Middle frontal gyrus (tissue), 1 donor: ENCODE results near the gene RPP25.
"Not testable (repeated sequence)": the region's sequence is repeated elsewhere in the genome, so short reads cannot be mapped to it uniquely, and the experiment has no call there.

Experiments used
- DNase-seq: peaks from one replicate; pipeline ENCODE4 v3.0.0-alpha.2; 2015; ENCODE audit warnings: low spot score; ENCODE audit errors: extremely low spot score

RPP25 gene

GRCh38 chr15:74920456-74920855, 36.1 kb downstream of the RPP25 start:
- DNase-seq = no peak

- DNase-seq = no peak
Measured at GRCh38 chr15:74917676-74918075, 38.9 kb downstream of the RPP25 start.

- DNase-seq = not testable (repeated sequence)
Measured at GRCh38 chr15:74913799-74914198, 42.8 kb downstream of the RPP25 start.

- DNase-seq = no peak
Measured at GRCh38 chr15:74913041-74913440, 43.5 kb downstream of the RPP25 start.

- DNase-seq = no peak
Measured at GRCh38 chr15:74908635-74909034, 47.9 kb downstream of the RPP25 start.

- no peak for DNase-seq
Measured at GRCh38 chr15:74907163-74907870, 49.3 kb downstream of the RPP25 start.

GRCh38 chr15:74906450-74907162, 50.0 kb downstream of the RPP25 start, which contains the start of gene FAM219B:
Gene FAM219B (minus strand): TSS chr15:74906851. CDS start chr15:74906800, 51 bp downstream.
- peak; percentile 83 for DNase-seq

- DNase-seq = no peak
Measured at GRCh38 chr15:74906067-74906449, 50.5 kb downstream of the RPP25 start.
